HAP-1 (cell line): ENCODE measurements around the gene WDTC1.

Experiments used
- DNase-seq, 2 experiments: peaks; one replicate each; pipeline ENCODE4 v3.0.0-alpha.2; 2016 to 2020; ENCODE audit warnings: low spot score in 2 of 2
- H3K27me3 ChIP-seq: fragments of 250-450 bp; sonication (Bioruptor Pico); 2 replicates; pipeline ENCODE4 v1.5.1; 2020; ENCODE audit warnings: low read depth, mild to moderate bottlenecking, moderate library complexity
- H3K36me3 ChIP-seq: fragments of 250-450 bp; sonication (Bioruptor Pico); replicated peaks from 2 replicates; pipeline ENCODE4 v1.5.1; 2020; ENCODE audit warnings: mild to moderate bottlenecking
- H3K4me1 ChIP-seq: fragments of 250-450 bp; sonication (Bioruptor Pico); 2 replicates; pipeline ENCODE4 v1.5.1; 2020; ENCODE audit warnings: mild to moderate bottlenecking
- H3K4me3 ChIP-seq: fragments of 250-450 bp; sonication (Bioruptor Pico); 2 replicates; pipeline ENCODE4 v1.5.1; 2020; ENCODE audit warnings: mild to moderate bottlenecking, moderate library complexity
- H3K9me3 ChIP-seq: fragments of 250-450 bp; sonication (Bioruptor Pico); 2 replicates; pipeline ENCODE4 v1.5.1; 2020; ENCODE audit warnings: mild to moderate bottlenecking, moderate library complexity
- in situ Hi-C: fragments of 300-500 bp; cut with MboI; formaldehyde crosslinking; loops from 3 replicates; pipeline ENCODE4 v1.14.3; 2020; ENCODE audit warnings: low sequenced_read_pairs, inconsistent platforms, mixed read lengths

The WDTC1 gene

GRCh38 chr1:27318136-27318535 is 83.7 kb downstream of the WDTC1 start:
- no peaks in the 10 kb centered on the region; the same call in 1 of the 2 replicates for H3K36me3 ChIP-seq
- H3K4me3 ChIP-seq, result no peak overlapping the region
- H3K27me3 ChIP-seq, result 0 out of 2 replicates have a peak, but pooled peaks cover 2% of the 10 kb centered on the region
- no peak for DNase-seq
- no peaks in the 10 kb centered on the region for H3K9me3 ChIP-seq
- in situ Hi-C loops, result no loop called here
- peaks cover 2% of the 10 kb centered on the region; the same call in 1 of the 2 replicates for H3K4me1 ChIP-seq

- in situ Hi-C loops, result no loop called here
- H3K4me3 ChIP-seq, result no peak overlapping the region
Measured at GRCh38 chr1:27318596-27318995, 84.2 kb downstream of the WDTC1 start.

GRCh38 chr1:27321813-27322568 is 87.6 kb downstream of the WDTC1 start, which contains the start of gene TMEM222:
Gene TMEM222 (plus strand): TSS chr1:27322163. CDS start chr1:27322198, 35 bp downstream.
- Histone ChIP-seq H3K27me3 (no peaks in the 10 kb centered on the region), H3K9me3 (no peaks in the 10 kb centered on the region), H3K4me3 (peak within 1 kb of the TSS; percentile 94), H3K36me3 (peaks cover 24% of the 10 kb centered on the region), H3K4me1 (peaks cover 6% of the 10 kb centered on the region; the same call in 1 of the 2 replicates)
- DNase-seq, result peak; percentile 91 to 97
- in situ Hi-C loops, result no loop called here

More at GRCh38 chr1:27318596-27318995, 84.2 kb downstream of the WDTC1 start:
- no peaks in the 10 kb centered on the region for H3K9me3 ChIP-seq
- H3K36me3 ChIP-seq, result no peaks in the 10 kb centered on the region; the same call in 1 of the 2 replicates
- no peak for DNase-seq
- peaks cover 6% of the 10 kb centered on the region; the same call in 1 of the 2 replicates for H3K4me1 ChIP-seq
- H3K27me3 ChIP-seq, result no peaks in the 10 kb centered on the region

- DNase-seq, result no peak
- in situ Hi-C loops, result no loop called here
- no peaks in the 10 kb centered on the region for H3K9me3 ChIP-seq
- H3K4me3 ChIP-seq, result peak overlapping the region; percentile 94
- no peaks in the 10 kb centered on the region for H3K27me3 ChIP-seq
- peaks cover 26% of the 10 kb centered on the region for H3K36me3 ChIP-seq
- H3K4me1 ChIP-seq, result peaks cover 6% of the 10 kb centered on the region; the same call in 1 of the 2 replicates
Measured at GRCh38 chr1:27322569-27323240, 88.3 kb downstream of the WDTC1 start.

DNA sequence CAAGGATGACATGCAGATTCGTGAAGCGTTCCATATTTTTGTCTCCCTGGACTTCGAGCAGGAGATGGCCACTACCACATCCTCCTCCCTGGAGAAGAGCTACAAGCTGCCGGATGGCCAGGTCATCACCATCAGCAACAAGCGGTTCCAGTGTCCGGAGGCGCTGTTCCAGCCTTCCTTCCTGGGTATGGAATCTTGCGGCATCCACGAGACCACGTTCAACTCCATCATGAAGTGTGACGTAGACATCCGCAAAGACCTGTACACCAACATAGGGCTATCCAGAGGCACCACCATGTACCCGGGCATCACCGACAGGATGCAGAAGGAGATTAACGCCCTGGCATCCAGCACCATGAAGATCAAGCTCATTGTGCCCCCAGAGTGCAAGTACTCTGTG is 90.9 kb downstream of the WDTC1 start:
- no peaks in the 10 kb centered on the region for H3K27me3 ChIP-seq
- in situ Hi-C loops, result no loop called here
- no peaks in the 10 kb centered on the region for H3K9me3 ChIP-seq
- H3K36me3 ChIP-seq, result peaks cover 30% of the 10 kb centered on the region
- H3K4me1 ChIP-seq, result peaks cover 6% of the 10 kb centered on the region; the same call in 1 of the 2 replicates
- no peak for DNase-seq
- no peak overlapping the region for H3K4me3 ChIP-seq

- DNase-seq, result no peak
- Histone ChIP-seq H3K36me3 (peaks cover 39% of the 10 kb centered on the region), H3K9me3 (no peaks in the 10 kb centered on the region), H3K4me3 (no peak overlapping the region), H3K27me3 (no peaks in the 10 kb centered on the region), H3K4me1 (peaks cover 6% of the 10 kb centered on the region; the same call in 1 of the 2 replicates)
- in situ Hi-C loops, result no loop called here
Measured at GRCh38 chr1:27327964-27328363, 93.5 kb downstream of the WDTC1 start.

DNA sequence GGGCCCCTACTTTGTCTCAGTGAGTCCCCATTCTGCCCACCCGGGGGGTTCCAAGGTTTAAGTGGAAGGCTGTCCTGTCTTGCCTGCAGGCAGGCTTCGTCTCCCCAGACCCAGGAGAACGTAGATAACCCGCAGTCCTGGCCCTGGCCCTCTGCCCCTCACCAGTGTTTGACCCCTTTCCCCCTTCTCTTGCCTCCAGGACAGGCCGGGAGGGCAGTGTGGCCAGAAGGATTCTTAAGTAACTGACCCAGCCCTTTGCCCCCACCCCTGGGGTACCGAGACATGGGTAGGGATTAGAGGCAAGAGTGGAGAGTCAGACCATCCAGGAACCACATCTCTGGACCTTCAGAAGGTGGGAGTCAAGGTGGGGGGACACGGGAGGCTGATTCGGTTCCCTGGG is 96.4 kb downstream of the WDTC1 start:
- Histone ChIP-seq H3K4me3 (no peak overlapping the region), H3K36me3 (peaks cover 49% of the 10 kb centered on the region), H3K27me3 (no peaks in the 10 kb centered on the region), H3K4me1 (no peaks in the 10 kb centered on the region), H3K9me3 (no peaks in the 10 kb centered on the region)
- in situ Hi-C loops, result no loop called here
- no peak for DNase-seq

- peaks cover 45% of the 10 kb centered on the region for H3K36me3 ChIP-seq
- DNase-seq, result no peak
- H3K4me3 ChIP-seq, result no peak overlapping the region
- no peaks in the 10 kb centered on the region for H3K4me1 ChIP-seq
- in situ Hi-C loops, result no loop called here
- H3K9me3 ChIP-seq, result no peaks in the 10 kb centered on the region
- H3K27me3 ChIP-seq, result no peaks in the 10 kb centered on the region
Measured at GRCh38 chr1:27331426-27331825, 97.0 kb downstream of the WDTC1 start.

DNA sequence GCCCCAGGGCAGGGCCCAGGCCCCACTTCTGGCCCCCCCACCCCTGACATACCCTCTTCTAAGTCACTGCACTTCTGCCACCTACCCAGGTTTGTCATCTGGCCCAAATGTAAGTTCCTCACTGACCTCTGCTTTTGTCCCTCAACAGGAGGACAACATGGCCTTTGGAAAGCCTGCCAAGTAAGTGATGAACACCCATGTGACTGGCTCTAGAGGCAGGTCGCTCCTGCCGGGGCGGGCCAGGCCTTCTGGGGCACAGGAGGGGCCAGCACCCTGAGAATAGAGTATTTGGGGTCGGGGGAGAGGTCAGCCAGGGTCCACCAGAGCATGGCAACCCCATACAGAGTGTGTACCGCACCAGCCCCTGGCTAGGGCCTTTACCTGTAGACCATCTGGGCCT is 97.5 kb downstream of the WDTC1 start:
- in situ Hi-C loops, result no loop called here
- Histone ChIP-seq H3K4me3 (no peak overlapping the region), H3K27me3 (no peaks in the 10 kb centered on the region), H3K4me1 (no peaks in the 10 kb centered on the region), H3K9me3 (no peaks in the 10 kb centered on the region), H3K36me3 (peaks cover 40% of the 10 kb centered on the region)
- no peak for DNase-seq

GRCh38 chr1:27332536-27333281 is 98.3 kb downstream of the WDTC1 start:
- H3K9me3 ChIP-seq, result no peaks in the 10 kb centered on the region
- H3K4me3 ChIP-seq, result no peak overlapping the region
- in situ Hi-C loops, result no loop called here
- H3K4me1 ChIP-seq, result no peaks in the 10 kb centered on the region
- H3K36me3 ChIP-seq, result peaks cover 37% of the 10 kb centered on the region
- H3K27me3 ChIP-seq, result no peaks in the 10 kb centered on the region
- DNase-seq, result peak; percentile 17 to 68

- in situ Hi-C loops, result no loop called here
- no peak overlapping the region for H3K4me3 ChIP-seq
- peaks cover 33% of the 10 kb centered on the region for H3K36me3 ChIP-seq
- no peaks in the 10 kb centered on the region for H3K9me3 ChIP-seq
- DNase-seq, result no peak
- no peaks in the 10 kb centered on the region for H3K4me1 ChIP-seq
- H3K27me3 ChIP-seq, result no peaks in the 10 kb centered on the region
Measured at GRCh38 chr1:27333717-27334279, 99.4 kb downstream of the WDTC1 start.

DNA sequence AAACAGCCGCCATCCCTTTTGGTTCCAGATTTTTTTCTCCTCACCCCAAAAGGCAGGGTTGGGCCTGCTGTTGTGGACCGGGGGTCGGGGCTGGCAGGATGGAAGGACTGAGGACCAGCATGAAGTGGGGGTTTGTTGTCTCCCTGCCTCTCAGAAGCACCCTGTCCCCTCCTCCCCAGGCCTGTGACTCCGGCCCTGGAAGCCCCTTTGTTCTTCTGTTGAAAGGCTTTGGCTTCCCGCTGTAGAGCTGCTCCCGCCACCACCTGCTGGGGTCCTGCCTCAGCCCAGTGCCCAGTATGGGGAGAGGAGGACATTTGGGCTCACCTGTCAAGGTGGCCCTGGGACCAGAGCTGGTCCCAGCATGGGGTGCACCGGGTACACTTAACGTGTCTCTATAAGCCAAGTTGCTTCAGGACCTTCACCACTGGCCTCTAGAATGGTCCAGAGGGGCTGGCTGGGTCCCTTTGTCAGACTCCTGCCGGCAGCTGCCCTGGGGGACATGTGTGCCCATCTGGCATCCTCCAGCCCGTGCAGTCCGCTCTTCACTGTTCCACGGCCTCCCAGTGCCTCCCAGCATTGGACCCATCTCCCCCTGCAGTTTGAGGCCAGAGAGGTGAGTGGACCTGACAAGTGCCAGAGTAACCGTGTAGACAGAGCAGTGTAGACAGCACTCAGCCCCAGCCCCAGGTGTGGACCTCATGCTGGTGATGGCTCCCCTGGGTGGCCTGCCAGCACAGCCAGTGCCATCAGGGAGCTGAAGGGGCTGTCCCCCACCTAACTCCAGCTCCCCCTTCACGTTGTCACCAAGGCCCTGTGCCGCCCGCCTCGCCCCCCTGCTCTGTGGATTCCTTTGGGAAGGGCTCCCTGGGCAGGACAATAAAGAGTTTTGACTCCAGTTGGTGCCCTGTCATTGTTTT is 101.3 kb downstream of the WDTC1 start:
- no peak for DNase-seq
- no peaks in the 10 kb centered on the region for H3K4me1 ChIP-seq
- H3K27me3 ChIP-seq, result no peaks in the 10 kb centered on the region
- H3K4me3 ChIP-seq, result no peak overlapping the region
- in situ Hi-C loops, result no loop called here
- no peaks in the 10 kb centered on the region for H3K9me3 ChIP-seq
- peaks cover 33% of the 10 kb centered on the region for H3K36me3 ChIP-seq
